GF-D8 (cell line): ENCODE data around the gene ST6GAL1.
"Not testable (repeated sequence)": the region's sequence is repeated elsewhere in the genome, so short reads cannot be mapped to it uniquely, and the experiment has no call there.

Experiments
- DNase-seq: peaks from one replicate; lab custom pipeline; 2025; lab: John Stamatoyannopoulos, UW

Gene ST6GAL1

DNA sequence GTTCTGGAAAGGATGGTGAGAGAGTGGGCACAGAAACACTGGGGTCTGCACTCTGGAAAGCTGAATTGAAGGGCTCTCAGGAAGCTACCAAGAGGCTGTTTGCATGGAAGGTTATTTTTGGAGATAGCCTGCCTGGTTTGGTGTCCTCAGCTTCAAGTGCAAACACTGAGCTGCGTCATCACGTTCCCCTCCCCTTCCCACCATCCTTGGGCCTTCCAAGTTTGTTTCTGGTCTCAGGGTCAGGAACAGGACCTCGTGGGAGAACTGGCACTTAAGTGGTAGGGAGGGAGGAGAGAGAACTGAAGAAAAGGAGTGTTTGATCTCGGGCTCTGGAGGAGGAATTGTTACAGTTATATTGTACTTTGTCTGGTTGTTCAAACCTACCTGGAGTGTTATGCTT lies 10.6 kb downstream of the ST6GAL1 start:
- no peak for DNase-seq

DNA sequence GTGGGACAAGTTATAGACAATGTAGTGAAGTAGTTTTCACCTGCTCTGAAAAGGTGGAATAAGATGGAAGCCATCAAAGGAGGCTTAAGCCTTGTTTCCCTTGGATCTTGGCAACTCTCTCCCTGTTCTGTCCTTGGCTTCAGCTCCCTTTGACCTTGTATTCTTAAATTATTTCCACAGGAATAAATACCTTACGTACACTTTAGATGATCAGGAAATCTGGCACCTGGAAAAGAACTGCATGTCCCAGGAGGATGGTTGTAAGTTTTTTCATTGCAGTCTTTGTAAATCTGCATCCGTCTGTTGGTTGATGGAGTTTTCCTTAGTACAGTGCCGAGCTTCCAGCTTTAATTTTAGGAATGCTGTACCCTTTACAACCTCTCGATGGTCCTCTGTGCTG lies 11.8 kb downstream of the ST6GAL1 start:
- DNase-seq, result no peak

DNA sequence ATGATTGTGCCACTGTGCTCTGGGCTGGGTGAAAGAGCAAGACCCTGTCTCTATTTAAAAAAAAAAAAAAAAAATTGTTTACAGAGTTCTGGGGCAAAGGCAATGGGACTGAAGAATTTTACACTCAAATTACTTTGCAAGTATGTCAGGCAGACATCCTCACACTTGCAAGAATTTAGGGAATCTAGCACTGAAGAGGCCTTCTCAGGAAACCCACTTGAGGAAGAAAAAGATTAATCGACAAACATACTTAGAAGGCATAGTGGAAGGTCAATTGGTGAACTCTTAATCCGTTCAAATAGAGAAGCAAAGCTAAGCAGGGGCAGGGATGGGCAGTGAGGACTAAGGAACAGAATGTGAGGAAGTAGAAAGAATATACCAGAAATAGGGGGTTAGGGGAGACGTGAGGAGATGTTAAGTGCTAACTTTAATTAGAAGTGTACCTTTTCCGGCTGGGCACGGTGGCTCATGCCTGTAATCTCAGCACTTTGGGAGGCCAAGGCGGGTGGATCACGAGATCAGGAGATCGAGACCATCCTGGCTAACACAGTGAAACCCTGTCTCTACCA lies 15.0 kb downstream of the ST6GAL1 start:
- no peak for DNase-seq

DNA sequence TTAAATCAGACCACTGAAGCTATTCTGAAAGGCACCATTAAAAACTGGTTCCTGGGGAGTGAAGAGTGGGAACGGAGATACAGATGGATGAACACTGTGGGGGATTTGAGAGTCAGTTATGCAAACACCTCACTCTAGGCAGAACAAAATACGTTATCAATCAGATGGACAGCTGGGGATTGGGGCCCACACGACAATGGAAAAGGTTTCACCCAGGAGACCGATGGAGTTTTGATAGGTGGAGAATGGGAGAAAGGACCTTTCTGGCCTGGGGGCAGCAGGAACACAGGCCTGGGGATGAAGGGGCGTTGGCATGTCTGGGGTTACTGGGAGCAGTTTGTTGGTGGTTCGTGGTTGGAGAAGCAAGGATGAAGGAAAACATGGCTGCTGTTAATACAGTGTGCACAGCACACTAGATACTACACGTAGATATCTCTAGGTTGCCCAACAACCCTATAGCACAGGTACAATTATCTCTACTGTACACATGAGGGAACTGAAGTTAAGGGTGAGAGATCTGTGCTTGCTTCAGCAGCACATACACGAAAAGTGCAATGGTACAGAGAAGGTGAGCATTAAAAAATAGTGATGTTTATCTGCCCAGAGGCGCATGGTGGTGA lies 16.5 kb downstream of the ST6GAL1 start:
- no peak for DNase-seq

DNA sequence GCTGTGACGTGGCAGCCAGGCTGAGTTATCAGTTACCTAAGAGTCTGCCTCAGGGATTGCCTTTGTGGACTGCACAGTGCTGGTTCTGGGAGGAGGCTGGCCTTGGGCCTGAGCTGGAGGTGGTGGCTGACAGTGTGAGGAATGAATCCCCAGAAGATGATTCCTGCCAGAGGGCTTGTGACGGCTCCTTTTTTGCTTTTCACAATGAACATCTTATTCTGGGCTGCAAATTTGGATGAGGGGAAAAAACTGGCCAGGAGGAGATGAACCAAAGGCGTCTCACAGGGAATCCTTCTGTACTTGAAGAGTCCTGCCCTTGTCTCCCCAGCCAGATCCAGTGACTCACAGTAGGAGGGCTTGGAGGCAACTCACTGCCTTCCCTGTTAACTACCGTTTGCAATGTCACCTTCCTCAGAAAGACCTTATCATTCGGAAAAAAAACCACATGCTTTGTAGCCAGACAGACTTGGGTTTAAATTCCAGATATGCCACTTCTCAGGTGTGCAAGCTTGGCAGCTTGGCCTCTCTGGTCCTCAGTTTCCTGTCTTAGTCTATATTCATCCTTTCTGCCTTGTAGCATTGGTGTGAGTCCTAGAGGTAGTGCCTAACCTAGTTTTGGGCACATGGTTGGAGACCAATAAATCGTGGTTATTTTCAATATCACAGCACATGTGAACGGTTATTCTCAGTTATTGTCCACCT lies 19.1 kb downstream of the ST6GAL1 start:
- DNase-seq, result no peak

DNA sequence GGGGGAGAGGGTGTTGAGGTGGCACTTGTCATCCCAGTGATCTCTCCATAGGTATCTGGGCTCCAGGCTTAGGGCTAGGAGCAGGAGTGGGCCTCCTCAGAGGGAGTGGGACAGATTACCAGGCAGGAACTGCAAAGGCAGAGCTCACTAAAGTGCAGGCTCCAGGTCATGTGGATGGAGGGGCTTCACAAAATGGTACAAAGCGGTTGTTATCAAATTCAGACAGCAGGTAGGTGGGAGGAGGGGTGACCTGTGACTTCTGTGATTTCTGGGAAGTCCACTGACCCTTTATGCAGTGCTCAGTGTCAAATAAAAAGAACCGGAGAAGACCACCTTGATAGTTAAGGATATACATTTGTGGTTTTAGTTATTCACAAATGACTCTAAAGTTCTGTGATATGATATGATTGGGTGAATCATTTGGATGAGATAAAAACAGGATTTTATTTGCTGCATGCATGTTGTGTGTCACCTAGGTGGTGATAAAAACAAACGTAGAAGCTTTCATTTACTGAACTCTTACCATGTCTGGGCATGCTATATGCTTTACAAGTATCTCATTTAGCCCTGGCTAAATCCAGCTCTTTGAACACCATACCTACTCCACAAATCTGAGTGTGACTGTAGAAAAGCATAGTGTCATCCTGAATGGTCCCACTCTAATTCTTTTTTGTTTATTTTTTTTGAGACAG lies 20.2 kb downstream of the ST6GAL1 start:
- no peak for DNase-seq

DNA sequence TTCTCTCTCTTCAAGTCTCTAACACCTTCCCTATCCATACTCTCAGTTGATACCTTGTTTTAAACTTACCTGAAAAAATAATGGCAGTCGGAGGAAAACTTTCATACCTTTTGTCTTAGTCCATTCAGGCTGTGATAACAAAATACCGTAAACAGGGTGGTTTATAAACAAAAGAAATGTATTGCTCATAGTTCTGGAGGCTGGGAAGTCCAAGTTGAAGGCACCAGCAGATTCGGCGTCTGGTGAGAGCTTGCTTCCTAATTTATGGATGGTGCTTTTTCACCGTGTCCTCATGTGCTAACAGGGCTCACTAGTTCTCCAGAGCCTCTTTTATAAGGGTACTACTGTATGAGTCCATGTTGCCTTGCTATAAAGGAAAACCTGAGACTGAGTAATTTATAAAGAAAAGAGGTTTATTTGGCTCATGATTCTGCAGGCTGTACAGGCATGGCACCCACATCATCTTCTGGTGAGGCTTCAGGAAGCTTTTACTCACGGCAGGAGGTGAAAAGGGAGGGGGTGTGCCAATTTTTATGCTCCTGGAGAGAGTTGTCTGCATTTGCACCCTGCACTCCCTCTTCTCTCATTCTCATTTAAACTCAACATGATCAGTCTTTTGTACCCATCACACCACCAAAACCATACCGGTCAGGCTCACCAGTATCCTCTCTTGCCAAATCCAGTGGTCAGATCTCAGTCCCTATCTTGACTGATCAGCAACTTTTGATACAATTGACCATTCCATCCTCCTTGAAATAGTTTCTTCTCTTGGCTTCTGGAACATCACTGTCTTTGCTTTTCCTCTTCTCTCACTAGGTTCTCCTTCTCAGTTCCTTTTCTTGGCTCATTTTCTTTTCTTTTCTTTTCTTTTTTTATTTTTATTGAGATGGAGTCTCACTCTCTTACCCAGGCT lies 21.6 kb downstream of the ST6GAL1 start:
- DNase-seq, result no peak

DNA sequence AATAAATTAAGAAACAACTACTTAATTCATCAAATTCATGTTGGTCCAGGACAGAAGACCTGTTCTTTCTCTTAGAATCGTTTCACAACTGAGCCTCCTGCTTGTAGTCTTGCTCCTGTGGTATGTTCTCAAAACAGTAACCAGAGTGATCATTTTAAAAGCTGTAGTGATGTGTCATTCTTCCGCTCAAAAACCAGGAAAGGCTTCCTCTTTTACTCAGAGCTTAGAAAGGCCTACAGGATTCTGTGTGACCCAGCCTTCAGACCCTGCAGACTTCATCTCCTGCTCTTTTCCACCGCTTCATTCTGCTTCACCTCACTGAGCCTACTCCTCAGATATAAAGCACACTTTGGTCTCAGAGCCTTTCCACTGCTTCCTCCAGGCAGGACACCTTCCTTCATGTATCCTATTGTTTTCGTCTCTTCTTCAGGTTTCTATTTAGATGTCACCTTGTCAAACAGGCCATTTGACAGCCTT lies 22.7 kb downstream of the ST6GAL1 start:
- peak; percentile 70 for DNase-seq

DNA sequence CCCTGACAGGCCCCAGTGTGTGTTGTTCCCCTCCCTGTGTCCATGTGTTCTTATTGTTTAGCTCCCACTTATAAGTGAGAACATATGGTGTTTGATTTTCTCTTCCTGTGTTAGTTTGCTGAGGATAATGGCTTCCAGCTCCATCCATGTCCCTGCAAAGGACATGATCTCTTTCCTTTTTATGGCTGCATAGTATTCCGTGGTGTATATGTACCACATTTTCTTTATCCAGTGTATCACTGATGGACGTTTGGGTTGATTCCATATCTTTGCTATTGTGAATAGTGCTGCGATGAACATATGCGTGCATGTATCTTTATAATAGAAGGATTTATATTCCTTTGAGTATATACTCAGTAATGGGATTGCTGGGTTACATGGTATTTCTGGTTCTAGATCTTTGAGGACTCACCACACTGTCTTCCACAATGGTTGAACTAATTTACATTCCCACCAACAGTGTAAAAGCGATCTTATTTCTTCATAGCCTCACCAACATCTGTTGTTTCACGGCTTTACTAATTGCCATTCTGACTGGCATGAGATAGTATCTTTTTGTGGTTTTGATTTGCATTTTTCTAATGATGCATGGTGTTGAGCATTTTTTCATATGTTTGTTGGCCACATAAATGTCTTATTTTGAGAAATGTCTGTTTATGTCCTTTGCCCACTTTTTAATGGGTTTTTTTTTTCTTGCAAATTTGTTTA lies 23.8 kb downstream of the ST6GAL1 start:
- not testable (repeated sequence) for DNase-seq

DNA sequence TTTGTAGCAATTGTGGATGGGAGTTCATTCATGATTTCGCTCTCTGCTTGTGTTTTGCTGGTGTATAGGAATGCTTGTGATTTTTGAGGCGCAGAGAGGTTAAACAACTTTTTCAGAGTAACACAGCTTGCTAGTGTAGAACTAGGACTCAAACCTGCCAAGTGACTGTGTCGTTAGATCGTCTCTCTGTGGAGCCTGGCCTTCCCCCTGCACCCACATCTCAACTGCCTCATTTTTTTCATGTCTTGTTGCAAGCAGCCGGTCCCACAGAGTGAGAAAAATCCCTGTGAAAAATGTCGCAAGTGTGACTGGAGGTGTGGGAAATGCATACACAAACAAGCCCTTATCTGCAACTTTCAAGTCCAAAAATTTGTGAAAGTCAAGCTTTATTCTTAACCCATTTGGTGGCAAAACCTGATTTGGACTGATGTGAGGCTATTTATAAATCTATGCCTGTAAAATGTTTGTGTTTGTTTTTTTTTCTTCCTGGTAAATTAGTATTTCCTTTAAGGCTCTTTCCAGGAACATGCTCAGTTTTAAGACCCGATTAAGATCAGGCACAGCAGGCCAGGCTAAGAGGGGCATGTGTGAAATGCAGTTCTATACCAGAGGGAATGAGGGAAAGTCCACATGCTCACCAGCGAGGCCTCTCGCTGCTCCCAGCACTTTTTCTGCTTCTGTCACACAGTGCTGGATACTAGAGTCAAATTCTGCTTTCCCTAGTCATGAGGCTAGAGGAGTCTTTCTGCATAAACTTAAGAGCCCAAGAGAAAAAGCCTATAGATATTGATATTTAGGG lies 25.8 kb downstream of the ST6GAL1 start:
- no peak for DNase-seq

DNA sequence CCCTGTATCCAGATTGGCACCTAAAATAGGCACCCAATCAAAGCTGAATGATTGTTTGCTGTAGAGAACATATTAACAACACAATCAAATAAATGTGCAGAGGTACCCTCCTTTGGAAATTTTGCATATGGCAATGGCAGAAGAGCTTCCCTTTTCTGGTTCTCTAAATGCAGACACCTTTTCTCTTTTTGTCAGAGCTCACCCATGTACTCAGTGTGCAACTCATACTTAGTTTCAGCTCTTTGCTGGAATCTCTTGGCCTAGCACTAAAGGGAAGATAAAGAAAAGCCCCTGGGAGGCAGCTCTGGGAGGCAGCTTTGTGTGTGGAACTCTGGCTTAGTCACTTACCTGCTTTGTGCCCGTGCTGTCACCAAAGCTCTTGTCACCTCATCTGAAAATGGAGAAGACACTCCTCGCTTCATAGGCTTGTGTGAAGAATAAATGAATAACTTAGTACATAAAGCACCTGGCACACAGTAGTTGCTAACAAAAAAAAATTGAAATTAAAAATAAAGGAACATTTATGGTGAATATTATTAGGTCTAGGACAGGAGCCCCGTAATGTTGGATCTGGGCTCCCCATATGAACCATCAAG lies 28.8 kb downstream of the ST6GAL1 start:
- DNase-seq, result no peak

DNA sequence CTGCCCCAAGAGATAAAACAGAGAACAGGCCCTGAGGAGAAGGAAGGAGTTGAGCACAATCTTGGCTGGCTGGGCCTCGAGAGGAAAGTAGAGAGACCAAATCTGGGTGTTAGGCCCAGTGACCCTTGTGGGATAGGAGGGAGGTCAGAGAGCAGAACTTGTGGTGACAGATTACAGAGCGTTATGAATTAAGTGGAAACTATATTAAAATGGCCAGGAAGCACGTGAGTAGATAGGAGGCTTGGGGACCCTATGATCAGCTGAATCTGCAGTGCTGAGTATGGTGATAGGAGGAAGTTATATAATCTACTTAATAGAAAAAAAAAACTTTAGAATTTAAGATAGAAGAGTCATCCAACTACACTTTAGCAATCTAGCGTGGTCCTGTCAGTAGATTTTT lies 30.0 kb downstream of the ST6GAL1 start:
- DNase-seq, result no peak

DNA sequence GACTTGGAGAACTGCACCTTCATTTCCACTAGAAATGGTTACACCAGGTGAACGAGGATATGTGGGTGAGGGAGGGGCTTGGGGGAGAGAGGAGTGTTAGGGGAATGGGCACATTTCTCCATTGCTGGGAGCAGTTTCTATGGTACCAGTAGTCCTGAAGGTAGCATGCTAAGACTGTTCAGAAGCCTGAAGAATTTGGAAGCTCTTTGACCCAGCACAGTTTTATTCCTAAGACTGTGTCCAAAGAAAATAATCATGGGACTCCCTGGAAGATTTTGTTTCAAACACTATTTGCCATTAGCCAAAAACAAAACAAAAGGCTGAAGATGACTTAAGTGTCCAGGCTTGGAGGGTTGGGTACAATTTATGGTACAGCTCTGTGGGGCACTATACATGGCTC lies 32.1 kb downstream of the ST6GAL1 start:
- DNase-seq, result no peak

DNA sequence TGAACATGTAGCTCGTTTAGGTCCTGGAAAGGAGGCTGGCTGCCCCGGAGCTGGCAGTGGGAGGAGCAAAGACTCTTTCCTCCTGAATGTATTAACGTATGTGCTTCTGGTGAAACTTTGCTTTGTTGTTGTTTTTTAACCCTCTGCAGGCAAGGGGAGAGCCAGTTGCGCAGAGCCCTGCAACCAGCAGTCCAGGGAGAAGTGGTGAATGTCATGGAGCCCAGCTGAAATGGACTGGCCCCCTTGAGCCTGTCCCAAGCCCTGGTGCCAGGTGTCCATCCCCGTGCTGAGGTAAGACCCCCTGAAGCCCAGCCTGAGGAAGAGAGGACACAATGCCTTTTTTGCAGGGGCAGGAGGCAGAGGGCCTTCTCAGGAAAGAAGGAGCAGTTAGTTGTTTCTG lies 33.3 kb downstream of the ST6GAL1 start:
- no peak for DNase-seq

DNA sequence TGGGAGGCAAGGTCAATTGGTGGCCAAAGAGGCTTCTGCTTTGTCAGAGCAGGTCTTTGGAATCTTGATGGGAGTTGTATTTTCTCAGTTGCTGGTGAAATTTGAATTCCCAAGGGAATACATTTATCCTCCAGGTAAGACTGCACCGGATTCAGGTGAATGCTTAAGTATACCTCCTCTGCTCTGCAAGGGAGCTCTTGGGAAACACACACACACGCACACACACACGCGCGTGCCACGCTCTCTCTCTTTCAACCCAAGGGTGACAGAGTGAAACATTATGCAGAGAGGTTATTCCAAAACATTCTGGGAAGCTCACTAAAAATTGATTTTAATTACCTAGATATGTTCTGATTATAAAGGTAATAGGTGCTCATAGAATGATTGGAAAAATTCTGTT lies 33.7 kb downstream of the ST6GAL1 start:
- no peak for DNase-seq

DNA sequence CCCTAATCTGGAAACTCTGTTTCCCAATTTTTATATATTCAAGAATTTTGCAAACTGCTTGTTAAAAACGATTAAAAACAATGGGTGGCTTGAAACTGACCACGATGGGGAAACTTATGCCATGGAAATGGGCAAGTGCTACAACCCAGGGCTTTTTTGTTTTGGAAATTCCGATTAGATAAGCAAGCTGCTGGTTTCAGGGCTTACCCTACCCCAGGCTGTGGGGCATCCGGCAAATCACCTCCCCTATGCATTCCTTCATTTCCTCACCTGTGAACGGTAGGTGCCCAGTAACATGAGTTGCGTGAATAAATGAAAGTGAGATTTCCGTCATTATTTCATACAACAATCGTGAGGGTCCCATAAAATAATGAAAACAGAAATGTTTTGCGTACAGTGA lies 34.3 kb downstream of the ST6GAL1 start:
- DNase-seq, result no peak

DNA sequence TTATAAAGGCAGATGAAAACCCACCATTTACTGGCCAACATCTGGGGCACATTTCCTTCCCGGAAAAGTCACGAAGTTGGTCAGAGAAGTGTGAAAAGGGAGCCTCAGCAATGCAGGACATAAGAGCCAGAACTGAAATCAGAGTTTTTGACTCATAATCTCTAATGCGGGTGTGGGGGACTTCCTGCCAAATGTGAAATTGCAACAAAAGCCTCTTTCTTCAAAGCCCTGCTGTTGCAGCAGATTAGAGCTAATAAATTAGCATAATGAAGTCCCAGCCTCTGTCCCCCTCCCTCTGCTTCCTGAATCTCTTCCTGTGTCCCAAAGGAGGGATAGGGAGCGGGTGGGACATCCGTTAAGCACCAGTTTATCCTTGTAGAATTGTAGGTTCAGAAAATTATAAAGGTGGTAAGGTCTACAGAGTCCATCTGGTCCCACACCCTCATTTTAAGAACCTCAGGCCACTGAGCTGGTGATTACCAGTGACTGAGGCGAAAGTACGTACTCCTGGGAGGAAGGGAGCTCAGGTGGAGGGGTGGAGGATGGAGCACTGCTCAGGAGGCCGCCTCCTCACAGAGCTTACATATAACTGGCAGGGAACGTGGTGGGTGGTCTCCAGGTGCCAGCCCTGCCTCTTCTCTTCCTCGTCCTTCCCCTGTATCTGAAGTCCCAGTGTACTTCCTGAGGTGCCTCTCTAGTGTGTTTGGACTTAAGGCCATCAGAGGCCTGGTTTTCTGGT lies 35.0 kb downstream of the ST6GAL1 start:
- no peak for DNase-seq

DNA sequence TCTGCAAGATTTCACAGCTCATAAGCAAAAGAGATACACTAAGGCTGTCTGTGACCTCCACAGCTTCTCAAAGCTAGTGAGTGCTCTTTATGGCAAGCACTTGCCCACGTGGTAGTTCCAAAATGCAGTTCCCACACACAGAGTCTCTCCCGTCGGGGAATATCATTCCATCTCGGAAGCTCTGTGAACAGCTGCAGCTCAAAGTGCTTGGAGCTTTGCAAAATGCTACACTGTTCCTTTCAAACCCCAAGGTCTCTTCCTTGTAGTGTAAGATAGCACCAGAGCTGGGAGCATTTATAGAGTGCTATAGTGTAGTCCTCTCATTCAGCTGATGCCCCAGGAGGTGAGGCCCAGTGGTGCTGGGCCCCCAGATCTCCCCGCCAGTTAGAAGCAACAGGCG lies 36.1 kb downstream of the ST6GAL1 start:
- no peak for DNase-seq

DNA sequence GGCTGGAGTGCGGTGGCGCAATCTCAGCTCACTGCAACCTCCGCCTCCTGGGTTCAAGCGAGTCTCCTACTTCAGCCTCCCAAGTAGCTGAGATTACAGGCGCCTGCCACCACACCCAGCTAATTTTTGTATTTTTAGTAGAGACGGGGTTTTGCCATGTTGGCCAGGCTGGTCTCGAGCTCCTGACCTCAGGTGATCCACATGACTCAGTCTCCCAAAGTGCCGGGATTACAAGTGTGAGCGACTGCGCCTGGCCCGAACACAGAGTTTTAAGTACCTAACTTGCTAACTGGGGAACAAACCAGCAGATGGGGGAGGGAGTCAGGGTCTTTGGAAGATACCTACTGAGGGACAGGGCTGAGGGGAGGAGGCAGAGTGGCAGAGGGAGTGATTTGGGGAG lies 36.9 kb downstream of the ST6GAL1 start:
- DNase-seq, result not testable (repeated sequence)
